IPS DF 4.7 (cell line): ENCODE results near the gene BTBD2.
"Not testable (repeated sequence)": the region's sequence is repeated elsewhere in the genome, so short reads cannot be mapped to it uniquely, and the experiment has no call there.

Source experiments
- DNase-seq: peaks from one replicate; pipeline ENCODE4 v3.0.0-alpha.2; 2013; ENCODE audit warnings: low spot score; ENCODE audit errors: extremely low read depth

Gene BTBD2

GRCh38 chr19:2014731-2015607 is 545 bp downstream of the BTBD2 start:
- DNase-seq: no peak

- DNase-seq: no peak
Measured at GRCh38 chr19:2014131-2014571, 1.4 kb downstream of the BTBD2 start.

GRCh38 chr19:2013683-2013961 is 1.9 kb downstream of the BTBD2 start:
- no peak for DNase-seq

GRCh38 chr19:2012941-2013682 is 2.4 kb downstream of the BTBD2 start:
- DNase-seq: no peak

- DNase-seq: no peak
Measured at GRCh38 chr19:2011169-2011568, 4.3 kb downstream of the BTBD2 start.

GRCh38 chr19:2010135-2010668 is 5.3 kb downstream of the BTBD2 start:
- no peak for DNase-seq

- DNase-seq: no peak
Measured at GRCh38 chr19:2003874-2004273, 11.6 kb downstream of the BTBD2 start.

- no peak for DNase-seq
Measured at GRCh38 chr19:1999856-2000515, 15.5 kb downstream of the BTBD2 start.

- DNase-seq: no peak
Measured at GRCh38 chr19:1998712-1999708, 16.5 kb downstream of the BTBD2 start.

GRCh38 chr19:1997353-1998233 is 17.9 kb downstream of the BTBD2 start:
- no peak for DNase-seq

- no peak for DNase-seq
Measured at GRCh38 chr19:1992759-1993260, 22.7 kb downstream of the BTBD2 start.

- DNase-seq: no peak
Measured at GRCh38 chr19:1991018-1991913, 24.2 kb downstream of the BTBD2 start.

GRCh38 chr19:1990230-1991017 is 25.1 kb downstream of the BTBD2 start:
- DNase-seq: no peak

GRCh38 chr19:1989513-1990229 is 25.8 kb downstream of the BTBD2 start:
- DNase-seq: no peak

GRCh38 chr19:1988464-1988863 is 27.1 kb downstream of the BTBD2 start:
- DNase-seq: not testable (repeated sequence)

- no peak for DNase-seq
Measured at GRCh38 chr19:1987197-1988187, 28.0 kb downstream of the BTBD2 start.
